Ovary (tissue), 3 donors: Measurements from ENCODE around the gene OR6K2.

Experiments used
- CTCF ChIP-seq, 3 donors: fragments of 450-650 bp in 2 of 3; fragments of 200-600 bp in 1 of 3; IDR thresholded peaks; one replicate each; pipeline versions ENCODE4 v1.5.1 to v1.8.0; 2016 to 2022; ENCODE audit warnings: antibody characterized with exemption in 3 of 3, mild to moderate bottlenecking in 1 of 3
- POLR2A ChIP-seq: fragments of 450-650 bp; IDR thresholded peaks from one replicate; pipeline ENCODE4 v1.6.1; 2017; ENCODE audit warnings: antibody characterized with exemption, mild to moderate bottlenecking, moderate library complexity
- donor health status: DM: no; HTN: no; CAD: no.

- TF ChIP-seq CTCF (IDR thresholded peaks at IDR 0.05) (no peak), POLR2A (no peak)
Measured at GRCh38 chr1:158674302-158674701, 26.1 kb downstream of the OR6K2 start.
